MM.1S (cell line): ENCODE data around the gene MLPH.

Source experiments
- DNase-seq: peaks from one replicate; pipeline ENCODE4 v3.0.0-alpha.2; 2015
- H2AFZ ChIP-seq: fragments of 300-600 bp; sonication (generic); 2 replicates; pipeline ENCODE4 v1.6.0; 2016; ENCODE audit warnings: antibody characterized with exemption, low read length
- H3F3A ChIP-seq: fragments of 300-600 bp; sonication (generic); 2 replicates; pipeline ENCODE4 v1.6.1; 2016; ENCODE audit warnings: mild to moderate bottlenecking, antibody characterized with exemption, low read length, moderate library complexity, mixed read lengths; ENCODE audit not compliant: insufficient read depth
- H3K27ac ChIP-seq: fragments of 300-600 bp; sonication (generic); 2 replicates; pipeline ENCODE4 v1.5.1; 2016; ENCODE audit warnings: mild to moderate bottlenecking, low read length
- H3K27me3 ChIP-seq: fragments of 300-600 bp; sonication (generic); replicated peaks from 2 replicates; pipeline ENCODE4 v1.6.0; 2016; ENCODE audit warnings: low read length; ENCODE audit not compliant: insufficient read depth
- H3K36me3 ChIP-seq: fragments of 300-600 bp; sonication (generic); replicated peaks from 2 replicates; pipeline ENCODE4 v1.6.1; 2016; ENCODE audit warnings: mild to moderate bottlenecking, low read length, mixed read lengths; ENCODE audit not compliant: insufficient read depth
- H3K4me1 ChIP-seq: fragments of 300-600 bp; sonication (generic); 2 replicates; pipeline ENCODE4 v1.6.1; 2016; ENCODE audit warnings: low read length, mixed read lengths
- H3K4me2 ChIP-seq: fragments of 300-600 bp; sonication (generic); 2 replicates; pipeline ENCODE4 v1.6.0; 2016; ENCODE audit warnings: low read depth, low read length
- H3K4me3 ChIP-seq: fragments of 300-600 bp; sonication (generic); 2 replicates; pipeline ENCODE4 v1.5.1; 2016; ENCODE audit warnings: low read length, mixed read lengths
- H3K79me2 ChIP-seq: fragments of 300-600 bp; sonication (generic); 2 replicates; pipeline ENCODE4 v1.6.1; 2016; ENCODE audit warnings: mixed run types, low read length, mixed read lengths
- H3K9ac ChIP-seq: fragments of 300-600 bp; sonication (generic); 2 replicates; pipeline ENCODE4 v1.6.1; 2016; ENCODE audit warnings: low read length, mixed read lengths
- H3K9me2 ChIP-seq: fragments of 300-600 bp; sonication (generic); replicated peaks from 2 replicates; pipeline ENCODE4 v1.6.1; 2016; ENCODE audit warnings: mild to moderate bottlenecking, low read length, mixed read lengths; ENCODE audit not compliant: insufficient read depth
- H3K9me3 ChIP-seq: fragments of 300-600 bp; sonication (generic); replicated peaks from 2 replicates; pipeline ENCODE4 v1.6.1; 2016; ENCODE audit warnings: mild to moderate bottlenecking, low read length, mixed read lengths; ENCODE audit not compliant: insufficient read depth
- H4K20me1 ChIP-seq: fragments of 300-600 bp; sonication (generic); 2 replicates; pipeline ENCODE4 v1.6.1; 2016; ENCODE audit warnings: mild to moderate bottlenecking, low read length, moderate library complexity, mixed read lengths; ENCODE audit not compliant: insufficient read depth
- EZH2 ChIP-seq: fragments of 300-600 bp; sonication (generic); optimal IDR thresholded peaks from 2 replicates; pipeline ENCODE3; 2017; ENCODE audit warnings: low read depth, mild to moderate bottlenecking, antibody characterized with exemption, low read length, mixed read lengths
- EZH2phosphoT487 ChIP-seq: fragments of 300-600 bp; sonication (generic); IDR thresholded peaks from 2 replicates; pipeline ENCODE4 v1.6.1; 2018; ENCODE audit warnings: antibody characterized with exemption, low read length
- TF ChIP-seq, protein P1 (sequence below): fragments of 300-600 bp; sonication (generic); IDR thresholded peaks from 2 replicates; pipeline ENCODE4 v1.5.1; 2016; ENCODE audit warnings: antibody characterized with exemption, low read length, mixed read lengths

The MLPH gene

DNA sequence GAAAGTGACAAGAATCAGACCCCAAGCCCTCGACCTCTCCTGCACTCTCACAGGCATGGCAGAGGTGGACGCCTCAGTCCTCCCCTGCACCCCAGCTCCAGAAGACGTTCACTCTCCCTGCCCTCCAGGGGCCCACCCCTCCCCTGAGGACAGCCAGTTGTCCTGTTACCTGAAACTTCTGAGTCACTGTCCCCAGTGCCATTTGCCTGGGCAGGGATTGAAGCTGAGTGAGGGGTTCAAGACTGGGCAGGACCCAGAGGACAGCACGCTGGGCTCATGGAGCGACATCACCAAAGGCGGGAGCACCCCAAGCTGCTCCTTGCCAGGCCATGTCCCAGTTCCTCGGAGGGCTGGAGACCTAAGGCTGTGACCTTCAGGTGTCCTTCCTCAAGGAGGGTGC, 38.9 kb upstream of the MLPH start:
- H3K36me3 ChIP-seq = no peaks in the 10 kb centered on the region
- H2AFZ ChIP-seq = no peak overlapping the region
- no peak overlapping the region for H3K27ac ChIP-seq
- no peak for TF ChIP-seq EZH2
- no peak for TF ChIP-seq EZH2phosphoT487
- TF ChIP-seq, protein P1, sequence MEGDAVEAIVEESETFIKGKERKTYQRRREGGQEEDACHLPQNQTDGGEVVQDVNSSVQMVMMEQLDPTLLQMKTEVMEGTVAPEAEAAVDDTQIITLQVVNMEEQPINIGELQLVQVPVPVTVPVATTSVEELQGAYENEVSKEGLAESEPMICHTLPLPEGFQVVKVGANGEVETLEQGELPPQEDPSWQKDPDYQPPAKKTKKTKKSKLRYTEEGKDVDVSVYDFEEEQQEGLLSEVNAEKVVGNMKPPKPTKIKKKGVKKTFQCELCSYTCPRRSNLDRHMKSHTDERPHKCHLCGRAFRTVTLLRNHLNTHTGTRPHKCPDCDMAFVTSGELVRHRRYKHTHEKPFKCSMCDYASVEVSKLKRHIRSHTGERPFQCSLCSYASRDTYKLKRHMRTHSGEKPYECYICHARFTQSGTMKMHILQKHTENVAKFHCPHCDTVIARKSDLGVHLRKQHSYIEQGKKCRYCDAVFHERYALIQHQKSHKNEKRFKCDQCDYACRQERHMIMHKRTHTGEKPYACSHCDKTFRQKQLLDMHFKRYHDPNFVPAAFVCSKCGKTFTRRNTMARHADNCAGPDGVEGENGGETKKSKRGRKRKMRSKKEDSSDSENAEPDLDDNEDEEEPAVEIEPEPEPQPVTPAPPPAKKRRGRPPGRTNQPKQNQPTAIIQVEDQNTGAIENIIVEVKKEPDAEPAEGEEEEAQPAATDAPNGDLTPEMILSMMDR = no peak
- H3K79me2 ChIP-seq = no peaks in the 10 kb centered on the region
- no peak overlapping the region for H3K9ac ChIP-seq
- H3F3A ChIP-seq = no peaks in the 10 kb centered on the region
- H3K4me1 ChIP-seq = no peaks in the 10 kb centered on the region
- no peak overlapping the region for H3K4me3 ChIP-seq
- H3K4me2 ChIP-seq = no peak overlapping the region
- no peaks in the 10 kb centered on the region for H3K9me2 ChIP-seq
- H3K9me3 ChIP-seq = no peaks in the 10 kb centered on the region
- no peak for DNase-seq
- H3K27me3 ChIP-seq = peaks cover 14% of the 10 kb centered on the region
- H4K20me1 ChIP-seq = no peaks in the 10 kb centered on the region

DNA sequence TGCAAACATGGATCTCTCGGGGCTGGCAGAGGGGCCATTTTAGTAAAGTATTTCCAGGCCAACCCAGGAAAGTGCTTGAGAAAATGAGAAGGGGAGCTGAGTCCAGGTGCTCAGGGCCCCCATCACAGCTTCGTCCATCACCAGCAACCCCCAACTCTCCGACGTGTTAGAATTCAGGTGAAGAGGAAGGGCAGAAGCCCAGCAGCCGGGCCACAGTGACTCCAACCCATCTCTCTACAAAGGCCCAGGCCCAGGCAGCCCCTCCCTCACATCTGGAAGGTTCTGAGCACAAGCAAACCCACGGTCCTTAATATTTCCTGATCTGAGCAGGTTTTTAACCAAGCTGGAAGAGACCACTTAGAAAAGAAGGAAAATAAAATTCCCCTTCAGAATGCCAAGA, 38.4 kb upstream of the MLPH start:
- H3K4me1 ChIP-seq = no peaks in the 10 kb centered on the region
- no peak overlapping the region for H3K27ac ChIP-seq
- TF ChIP-seq, protein P1 = no peak
- TF ChIP-seq EZH2 (no peak), EZH2phosphoT487 (no peak)
- no peak for DNase-seq
- no peaks in the 10 kb centered on the region for H3K9me2 ChIP-seq
- H3K27me3 ChIP-seq = peaks cover 14% of the 10 kb centered on the region
- no peaks in the 10 kb centered on the region for H3K9me3 ChIP-seq
- H3K79me2 ChIP-seq = no peaks in the 10 kb centered on the region
- H3K4me2 ChIP-seq = no peak overlapping the region
- no peaks in the 10 kb centered on the region for H4K20me1 ChIP-seq
- no peaks in the 10 kb centered on the region for H3K36me3 ChIP-seq
- no peaks in the 10 kb centered on the region for H3F3A ChIP-seq
- no peak overlapping the region for H3K4me3 ChIP-seq
- H3K9ac ChIP-seq = no peak overlapping the region
- H2AFZ ChIP-seq = no peak overlapping the region

DNA sequence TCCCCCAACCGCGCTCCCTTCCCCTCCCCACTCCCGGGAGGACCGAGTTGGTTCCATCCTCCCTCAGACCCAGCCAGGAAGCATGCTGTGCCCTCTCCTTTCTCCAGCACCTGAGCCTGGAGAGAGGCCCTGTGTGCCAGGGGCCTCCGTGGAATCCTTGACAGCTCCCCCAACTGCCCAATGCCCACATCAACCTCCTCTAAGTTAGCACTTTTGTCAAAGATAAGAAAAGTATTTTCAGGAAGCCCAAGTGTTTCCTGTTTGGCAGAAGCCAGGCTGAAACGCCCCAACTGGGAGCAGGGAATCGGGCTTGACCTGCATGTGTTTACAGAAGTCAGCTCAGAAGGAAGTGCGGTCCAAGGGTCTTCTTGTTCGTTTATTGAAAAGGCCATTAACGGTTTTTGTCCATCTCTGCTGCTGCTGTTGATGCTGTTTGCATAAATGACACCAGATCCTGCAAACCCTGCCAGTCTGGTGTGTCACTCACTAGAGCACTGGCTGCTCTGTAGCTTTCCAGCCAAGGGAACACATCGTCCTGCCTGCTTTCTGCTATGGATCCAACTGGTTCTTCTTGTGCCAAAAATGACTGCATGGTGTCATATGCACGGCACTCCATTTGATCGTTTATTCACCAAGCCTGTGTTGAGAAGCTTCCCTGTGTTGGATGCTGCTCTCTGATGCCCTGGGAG, 37.7 kb upstream of the MLPH start:
- Histone ChIP-seq H3K36me3 (no peaks in the 10 kb centered on the region), H3F3A (no peaks in the 10 kb centered on the region), H3K9me2 (no peaks in the 10 kb centered on the region), H3K27ac (no peak overlapping the region), H3K4me1 (no peaks in the 10 kb centered on the region), H3K9me3 (no peaks in the 10 kb centered on the region), H2AFZ (no peak overlapping the region), H3K79me2 (no peaks in the 10 kb centered on the region), H4K20me1 (no peaks in the 10 kb centered on the region), H3K27me3 (peaks cover 14% of the 10 kb centered on the region), H3K4me2 (no peak overlapping the region), H3K4me3 (no peak overlapping the region), H3K9ac (no peak overlapping the region)
- no peak for DNase-seq
- TF ChIP-seq EZH2 (no peak), EZH2phosphoT487 (no peak)
- TF ChIP-seq, protein P1 = no peak
